HG03432 (cell line): ENCODE data around the gene BTN2A1.
"Not testable (repeated sequence)": the region's sequence is repeated elsewhere in the genome, so short reads cannot be mapped to it uniquely, and the experiment has no call there.

Experiments used
- ATAC-seq: cut with Tn5 transposase; IDR thresholded peaks from one replicate; pipeline ENCODE4 v1.9.1; 2021; ENCODE audit warnings: mild to moderate bottlenecking, moderate library complexity; ENCODE audit not compliant: unreplicated experiment

BTN2A1 gene

GRCh38 chr6:26432627-26433201 is 25.0 kb upstream of the BTN2A1 start:
- no peak for ATAC-seq

GRCh38 chr6:26433680-26434079 is 24.1 kb upstream of the BTN2A1 start:
- not testable (repeated sequence) for ATAC-seq

GRCh38 chr6:26436018-26436417 is 21.7 kb upstream of the BTN2A1 start:
- ATAC-seq: no peak

GRCh38 chr6:26437550-26437949 is 20.2 kb upstream of the BTN2A1 start:
- no peak for ATAC-seq

GRCh38 chr6:26438000-26438399 is 19.8 kb upstream of the BTN2A1 start:
- ATAC-seq: no peak

GRCh38 chr6:26439151-26440125 is 18.3 kb upstream of the BTN2A1 start:
- no peak for ATAC-seq

GRCh38 chr6:26440977-26441358 is 16.8 kb upstream of the BTN2A1 start:
- no peak for ATAC-seq

- ATAC-seq: no peak
These were observed 15.8 kb upstream of the BTN2A1 start for GRCh38 chr6:26441977-26442376.

GRCh38 chr6:26445934-26446667 is 11.7 kb upstream of the BTN2A1 start:
- peak; percentile 88 for ATAC-seq

- ATAC-seq: no peak
These were observed 10.5 kb upstream of the BTN2A1 start for GRCh38 chr6:26447257-26447656.

GRCh38 chr6:26450240-26450639 is 7.5 kb upstream of the BTN2A1 start:
- ATAC-seq: no peak

GRCh38 chr6:26452631-26453235 is 5.0 kb upstream of the BTN2A1 start:
- ATAC-seq: no peak

- ATAC-seq: no peak
These were observed 3.1 kb upstream of the BTN2A1 start for GRCh38 chr6:26454631-26455030.

GRCh38 chr6:26455357-26455970 is 2.3 kb upstream of the BTN2A1 start:
- no peak for ATAC-seq

- ATAC-seq: peak; percentile 35
These were observed 420 bp upstream of the BTN2A1 start for GRCh38 chr6:26457264-26457805.

GRCh38 chr6:26459023-26459810 is 1.5 kb downstream of the BTN2A1 start:
- no peak for ATAC-seq

GRCh38 chr6:26461353-26461752 is 3.6 kb downstream of the BTN2A1 start:
- not testable (repeated sequence) for ATAC-seq

- no peak for ATAC-seq
These were observed 6.3 kb downstream of the BTN2A1 start for GRCh38 chr6:26464014-26464413.

- no peak for ATAC-seq
These were observed 6.8 kb downstream of the BTN2A1 start for GRCh38 chr6:26464416-26465131.
